ENCODE data around the gene SLC39A11.
"Not testable (repeated sequence)": the region's sequence is repeated elsewhere in the genome, so short reads cannot be mapped to it uniquely, and the experiment has no call there.

The SLC39A11 gene

GRCh38 chr17:72648702-72649101 is 443.8 kb downstream of the SLC39A11 start:
- ATAC-seq: no peak
- no peak for DNase-seq (ENCODE audit: low spot score in 2 of 2)
- Mint-ChIP-seq H3K4me1 (no peaks in the 10 kb centered on the region), H3K36me3 (no peaks in the 10 kb centered on the region), H3K9me3 (no peaks in the 10 kb centered on the region), H3K4me3 (no peak overlapping the region), H3K27ac (no peak overlapping the region)

DNA sequence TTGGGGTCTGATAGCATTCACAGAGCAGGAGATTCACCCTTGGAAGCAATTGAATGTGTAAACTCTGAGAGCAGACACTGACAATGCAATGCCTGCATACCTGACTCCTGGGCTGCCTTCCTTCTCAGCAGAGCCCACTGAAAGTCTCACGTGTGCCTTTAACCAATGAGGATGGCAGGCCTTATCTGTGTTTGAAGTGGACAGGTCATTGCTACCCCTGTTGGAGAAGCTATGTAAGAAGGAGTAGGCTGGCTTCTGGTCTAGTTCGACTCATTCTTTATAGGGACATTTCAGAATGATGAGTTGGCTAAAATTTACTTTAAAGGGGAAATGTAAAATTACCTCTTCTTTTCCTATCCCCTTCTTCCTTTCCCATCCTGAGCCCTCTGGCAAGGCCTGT is 446.3 kb downstream of the SLC39A11 start:
- Mint-ChIP-seq H3K4me1 (no peaks in the 10 kb centered on the region), H3K9me3 (no peaks in the 10 kb centered on the region), H3K4me3 (no peak overlapping the region), H3K36me3 (no peaks in the 10 kb centered on the region), H3K27ac (no peak overlapping the region)
- no peak for DNase-seq (ENCODE audit: low spot score in 2 of 2)
- ATAC-seq: no peak

- Mint-ChIP-seq H3K4me1 (no peaks in the 10 kb centered on the region), H3K27ac (no peak overlapping the region), H3K4me3 (no peak overlapping the region), H3K9me3 (no peaks in the 10 kb centered on the region), H3K36me3 (no peaks in the 10 kb centered on the region)
- DNase-seq (ENCODE audit: low spot score in 2 of 2): no peak
- no peak for ATAC-seq
Observed at GRCh38 chr17:72644492-72644891, 448.0 kb downstream of the SLC39A11 start.

DNA sequence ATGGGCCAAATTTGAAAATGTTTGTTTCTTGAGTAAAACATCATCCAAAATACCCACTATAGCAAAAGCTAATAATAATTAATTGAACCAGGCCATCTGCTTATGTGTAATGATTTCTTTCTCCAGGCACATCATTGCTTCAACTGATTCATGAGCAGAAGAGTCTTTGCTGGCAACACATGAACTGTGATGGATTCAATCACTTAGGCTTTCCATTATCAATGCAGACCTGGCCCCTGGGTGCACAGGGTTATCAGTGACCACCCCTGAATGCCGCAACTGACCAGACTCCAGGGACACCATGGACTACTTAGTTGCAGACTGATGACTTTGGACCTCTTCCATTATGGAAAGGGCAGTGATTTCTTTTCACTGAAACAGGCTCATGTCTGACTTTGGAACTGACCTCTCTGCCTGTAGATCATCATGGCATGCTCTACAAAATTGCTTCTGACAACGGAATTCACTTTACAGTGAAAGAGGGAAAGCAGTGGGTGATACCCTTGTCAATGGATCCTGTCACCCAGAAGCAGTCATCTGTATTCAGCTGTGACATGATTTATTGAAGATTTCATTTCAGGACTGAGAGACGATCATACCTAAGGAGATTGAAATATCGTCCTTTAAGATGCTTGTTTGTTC is 448.8 kb downstream of the SLC39A11 start:
- Mint-ChIP-seq H3K36me3 (no peaks in the 10 kb centered on the region), H3K4me1 (no peaks in the 10 kb centered on the region), H3K9me3 (no peaks in the 10 kb centered on the region), H3K4me3 (no peak overlapping the region), H3K27ac (no peak overlapping the region)
- no peak for ATAC-seq
- no peak for DNase-seq (ENCODE audit: low spot score in 2 of 2)

- Mint-ChIP-seq H3K27ac (no peak overlapping the region), H3K4me1 (no peaks in the 10 kb centered on the region), H3K36me3 (no peaks in the 10 kb centered on the region), H3K4me3 (no peak overlapping the region), H3K9me3 (no peaks in the 10 kb centered on the region)
- ATAC-seq (no peak), DNase-seq (ENCODE audit: low spot score in 2 of 2) (no peak)
Observed at GRCh38 chr17:72642720-72643119, 449.8 kb downstream of the SLC39A11 start.

DNA sequence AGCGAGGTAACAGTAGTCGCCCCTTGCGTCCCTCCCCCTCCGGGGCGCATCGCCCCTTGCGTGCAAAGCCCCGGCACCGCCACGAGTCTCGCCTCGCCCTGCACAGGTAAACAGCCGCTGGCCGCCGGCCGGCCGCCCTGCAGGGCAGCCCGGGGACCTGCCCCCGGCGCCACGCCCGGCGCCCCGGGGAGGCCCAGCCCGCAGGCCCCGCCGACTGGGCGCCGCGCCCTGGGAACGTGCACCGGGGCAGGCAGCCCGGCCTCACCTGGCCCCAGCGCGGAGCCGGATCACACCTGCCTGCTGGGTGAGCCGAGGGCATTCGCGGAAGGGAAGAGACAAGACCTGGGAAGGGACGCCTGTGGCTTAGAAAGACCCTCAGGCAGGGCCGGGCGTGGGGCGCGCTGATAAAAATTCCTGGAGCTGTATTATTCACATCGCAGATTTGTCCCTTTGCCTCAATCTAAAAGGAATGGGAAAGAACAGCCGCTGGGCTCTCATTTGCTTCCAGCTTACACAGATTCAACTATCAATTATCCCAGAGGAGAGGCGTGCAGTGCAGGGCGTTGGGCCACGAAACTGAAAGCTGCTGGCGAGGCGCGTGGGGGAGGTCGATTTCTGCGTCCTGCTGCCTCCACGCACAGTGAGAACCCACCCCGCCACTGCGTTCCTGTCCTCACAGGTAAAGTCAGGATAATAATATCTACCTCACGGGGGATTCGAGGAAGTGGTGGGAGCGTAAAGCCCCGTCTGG is 451.9 kb downstream of the SLC39A11 start:
- H3K4me1 Mint-ChIP-seq: no peaks in the 10 kb centered on the region

GRCh38 chr17:72639711-72640110 is 452.8 kb downstream of the SLC39A11 start:
- no peak overlapping the region for H3K4me3 Mint-ChIP-seq
- no peak for ATAC-seq
- no peak overlapping the region for H3K27ac Mint-ChIP-seq
- DNase-seq (ENCODE audit: low spot score in 2 of 2): no peak
- no peaks in the 10 kb centered on the region for H3K36me3 Mint-ChIP-seq
- H3K9me3 Mint-ChIP-seq: no peaks in the 10 kb centered on the region
- peaks cover 7% of the 10 kb centered on the region for H3K4me1 Mint-ChIP-seq

More for the DNA sequence above, 451.9 kb downstream of the SLC39A11 start:
- no peak overlapping the region for H3K4me3 Mint-ChIP-seq
- H3K9me3 Mint-ChIP-seq: no peaks in the 10 kb centered on the region
- H3K27ac Mint-ChIP-seq: no peak overlapping the region
- H3K36me3 Mint-ChIP-seq: no peaks in the 10 kb centered on the region
- ATAC-seq: no peak
- DNase-seq (ENCODE audit: low spot score in 2 of 2): no peak

DNA sequence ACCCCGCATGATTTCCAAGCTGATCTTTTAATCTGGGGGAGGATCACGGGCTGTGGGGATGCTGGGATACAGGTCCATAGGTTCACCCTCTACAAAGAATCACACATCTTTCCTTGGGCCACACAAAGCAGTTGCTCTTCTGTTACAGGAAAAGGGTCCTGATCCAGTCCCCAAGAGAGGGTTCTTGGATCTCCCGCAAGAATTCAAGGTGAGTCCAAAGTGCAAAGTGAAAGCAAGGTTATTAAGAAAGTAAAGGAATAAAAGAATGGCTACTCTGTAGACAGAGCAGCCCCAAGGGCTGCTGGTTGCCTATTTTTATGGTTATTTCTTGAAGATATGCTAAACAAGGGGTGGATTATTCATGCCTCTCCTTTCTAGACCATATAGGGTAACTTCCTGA is 453.6 kb downstream of the SLC39A11 start:
- H3K27ac Mint-ChIP-seq; H3K4me3 Mint-ChIP-seq; H3K9me3 Mint-ChIP-seq; H3K36me3 Mint-ChIP-seq; ATAC-seq; DNase-seq (ENCODE audit: low spot score in 2 of 2): not testable (repeated sequence)
- H3K4me1 Mint-ChIP-seq: peaks cover 12% of the 10 kb centered on the region

GRCh38 chr17:72635034-72635635 is 457.4 kb downstream of the SLC39A11 start:
- no peak for ATAC-seq
- peaks cover 12% of the 10 kb centered on the region for H3K4me1 Mint-ChIP-seq
- peak overlapping the region; percentile 21 for H3K27ac Mint-ChIP-seq
- no peak for DNase-seq (ENCODE audit: low spot score in 2 of 2)
- no peaks in the 10 kb centered on the region for H3K9me3 Mint-ChIP-seq
- no peak overlapping the region for H3K4me3 Mint-ChIP-seq
- no peaks in the 10 kb centered on the region for H3K36me3 Mint-ChIP-seq

GRCh38 chr17:72634621-72635020 is 457.9 kb downstream of the SLC39A11 start:
- Mint-ChIP-seq H3K4me3 (no peak overlapping the region), H3K9me3 (no peaks in the 10 kb centered on the region), H3K27ac (peak overlapping the region; percentile 21), H3K4me1 (peaks cover 12% of the 10 kb centered on the region), H3K36me3 (no peaks in the 10 kb centered on the region)
- ATAC-seq (no peak), DNase-seq (ENCODE audit: low spot score in 2 of 2) (no peak)

GRCh38 chr17:72631949-72632684 is 460.4 kb downstream of the SLC39A11 start:
- Mint-ChIP-seq H3K27ac (no peak overlapping the region), H3K4me1 (peaks cover 12% of the 10 kb centered on the region), H3K9me3 (no peaks in the 10 kb centered on the region), H3K36me3 (no peaks in the 10 kb centered on the region), H3K4me3 (no peak overlapping the region)
- no peak for DNase-seq (ENCODE audit: low spot score in 2 of 2)
- no peak for ATAC-seq

- peaks cover 12% of the 10 kb centered on the region for H3K4me1 Mint-ChIP-seq
- no peaks in the 10 kb centered on the region for H3K9me3 Mint-ChIP-seq
- H3K36me3 Mint-ChIP-seq: no peaks in the 10 kb centered on the region
- no peak overlapping the region for H3K27ac Mint-ChIP-seq
- ATAC-seq: no peak
- no peak for DNase-seq (ENCODE audit: low spot score in 2 of 2)
- no peak overlapping the region for H3K4me3 Mint-ChIP-seq
Observed at GRCh38 chr17:72631568-72631948, 460.9 kb downstream of the SLC39A11 start.

GRCh38 chr17:72624652-72625051 is 467.8 kb downstream of the SLC39A11 start:
- no peak overlapping the region for H3K27ac Mint-ChIP-seq
- no peak overlapping the region for H3K4me3 Mint-ChIP-seq
- ATAC-seq (no peak), DNase-seq (ENCODE audit: low spot score in 2 of 2) (no peak)
- no peaks in the 10 kb centered on the region for H3K4me1 Mint-ChIP-seq
- H3K36me3 Mint-ChIP-seq: no peaks in the 10 kb centered on the region
- H3K9me3 Mint-ChIP-seq: no peaks in the 10 kb centered on the region

GRCh38 chr17:72624226-72624625 is 468.3 kb downstream of the SLC39A11 start:
- DNase-seq (ENCODE audit: low spot score in 2 of 2) (no peak), ATAC-seq (no peak)
- Mint-ChIP-seq H3K4me3 (no peak overlapping the region), H3K36me3 (no peaks in the 10 kb centered on the region), H3K4me1 (no peaks in the 10 kb centered on the region), H3K9me3 (no peaks in the 10 kb centered on the region), H3K27ac (no peak overlapping the region)

DNA sequence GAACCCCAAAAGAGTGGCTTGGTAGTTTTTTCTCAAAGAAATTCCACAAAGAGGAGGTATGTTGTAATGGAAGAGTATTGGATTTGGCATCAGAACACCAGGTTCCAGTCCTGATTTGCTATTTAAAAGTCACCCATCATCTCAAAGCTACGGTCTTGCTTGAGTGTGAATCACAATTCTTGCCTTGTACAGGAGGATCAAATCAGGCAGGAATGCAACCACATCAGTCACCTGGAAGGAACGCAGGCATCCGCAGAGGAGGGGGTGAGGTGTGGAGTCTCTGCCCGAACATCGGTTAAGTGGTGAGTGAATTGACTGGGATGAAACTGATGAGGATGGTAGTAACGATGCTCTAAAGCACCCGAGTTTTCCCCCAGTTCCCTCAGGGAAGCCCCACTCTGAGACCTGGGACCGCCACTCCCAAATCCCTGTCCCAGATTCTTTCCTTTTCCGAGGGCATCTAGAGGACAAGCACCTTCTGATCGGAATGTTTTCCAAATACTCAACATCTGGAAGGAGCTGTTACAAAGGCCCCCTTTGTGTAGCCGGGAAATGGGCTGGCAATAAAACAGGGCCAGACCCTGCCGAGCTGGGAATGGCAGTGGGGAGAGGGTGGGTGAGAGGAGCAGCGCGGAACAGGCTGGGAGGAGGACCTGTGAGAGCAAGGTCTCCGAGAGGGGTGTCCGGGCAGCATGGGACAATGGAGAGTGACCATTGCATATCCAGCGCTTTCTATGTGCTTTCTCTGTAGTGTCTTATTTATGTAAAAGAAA is 469.6 kb downstream of the SLC39A11 start:
- DNase-seq (ENCODE audit: low spot score in 2 of 2) (no peak), ATAC-seq (no peak)
- Mint-ChIP-seq H3K4me1 (peaks cover 7% of the 10 kb centered on the region), H3K9me3 (no peaks in the 10 kb centered on the region), H3K4me3 (no peak overlapping the region), H3K27ac (no peak overlapping the region), H3K36me3 (no peaks in the 10 kb centered on the region)
